Astrocyte of the hippocampus (primary cell): ENCODE results near the gene CDH7.

ENCODE experiments used
- DNase-seq: peaks from one replicate; pipeline ENCODE4 v3.0.0; 2011; ENCODE audit warnings: low read depth, low spot score

CDH7 gene

DNA sequence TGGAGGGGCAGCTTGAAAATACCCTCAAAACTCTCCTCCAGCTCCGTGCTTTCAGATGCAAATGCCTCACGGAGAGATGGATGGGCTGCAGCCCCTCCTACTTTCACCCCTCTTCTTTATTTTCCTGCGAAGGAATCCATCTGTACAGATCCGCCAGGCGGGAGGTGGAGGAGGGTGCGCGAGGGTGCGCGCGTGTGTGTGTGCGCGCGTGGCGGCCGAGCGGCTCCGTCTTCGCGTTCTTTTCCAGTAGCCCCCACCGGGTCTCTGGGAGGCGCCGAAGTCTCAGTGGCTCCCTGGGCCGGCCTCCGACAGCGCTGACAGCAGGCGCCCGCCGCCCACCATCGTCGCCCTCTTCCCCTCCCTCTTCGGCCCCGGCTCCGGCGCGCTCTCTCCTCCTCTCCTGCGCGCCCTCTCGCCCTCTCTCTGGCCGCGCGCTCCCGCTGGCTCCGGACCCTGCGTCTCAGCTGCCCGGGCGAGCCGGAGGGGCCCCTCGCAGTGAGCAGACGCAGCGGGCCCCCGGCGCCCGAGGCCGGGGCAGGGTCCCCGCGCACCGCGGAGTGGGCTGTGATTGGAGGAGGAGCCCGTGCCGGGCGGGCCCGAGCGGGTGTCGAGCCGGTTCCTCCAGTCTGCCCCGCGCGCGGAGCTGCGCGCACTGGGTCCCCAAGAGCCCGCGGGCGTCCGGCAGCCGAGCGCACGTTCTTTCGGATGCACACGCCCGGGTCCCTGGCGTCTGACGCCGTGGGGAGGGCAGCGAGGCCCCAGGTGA, at the start of gene CDH7:
Gene CDH7 (plus strand): TSS at position 624 of the 766 bp plus-strand sequence. CDS start 11,831 bp downstream, outside the sequence.
- peak; percentile 60 for DNase-seq

DNA sequence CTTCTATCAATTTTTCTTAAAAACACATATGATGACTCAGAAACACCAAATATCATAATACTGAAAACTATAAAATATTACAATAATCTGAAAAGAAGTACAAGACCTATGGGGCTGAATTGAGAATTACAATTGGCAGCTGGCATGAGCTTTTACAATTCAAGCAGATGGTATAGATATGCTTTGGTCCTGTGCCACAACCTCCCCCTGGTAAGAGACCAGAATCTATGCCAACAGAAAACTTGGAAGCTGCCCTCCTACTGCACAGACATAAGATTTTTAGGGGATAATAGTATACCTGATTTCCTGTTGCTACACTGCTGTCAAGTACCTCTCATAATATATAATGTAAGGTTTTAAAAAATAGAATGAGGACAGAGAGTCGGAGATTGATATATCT, 46.8 kb upstream of the CDH7 start:
- no peak for DNase-seq

DNA sequence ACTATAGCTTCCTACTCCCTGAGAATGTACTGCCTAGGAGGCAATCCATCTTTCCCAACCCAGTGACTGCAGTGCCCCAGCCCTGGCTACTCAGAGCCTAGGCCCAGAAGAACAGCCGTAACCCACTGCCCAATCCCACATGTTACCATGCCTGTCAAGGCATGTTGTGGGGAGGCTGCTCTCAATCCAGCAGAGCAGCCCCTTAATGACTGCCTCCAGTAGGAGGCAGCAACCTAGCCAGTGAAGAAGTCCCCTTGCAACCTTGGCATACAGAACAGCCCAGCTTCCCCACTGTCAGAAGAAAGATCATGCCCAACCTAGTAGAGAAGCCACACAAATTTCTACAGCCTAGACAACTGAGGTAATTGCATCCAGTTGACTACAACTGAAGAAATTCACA, 44.2 kb upstream of the CDH7 start:
- no peak for DNase-seq

- DNase-seq = no peak
These were observed 39.3 kb upstream of the CDH7 start for GRCh38 chr18:65711493-65711892.

DNA sequence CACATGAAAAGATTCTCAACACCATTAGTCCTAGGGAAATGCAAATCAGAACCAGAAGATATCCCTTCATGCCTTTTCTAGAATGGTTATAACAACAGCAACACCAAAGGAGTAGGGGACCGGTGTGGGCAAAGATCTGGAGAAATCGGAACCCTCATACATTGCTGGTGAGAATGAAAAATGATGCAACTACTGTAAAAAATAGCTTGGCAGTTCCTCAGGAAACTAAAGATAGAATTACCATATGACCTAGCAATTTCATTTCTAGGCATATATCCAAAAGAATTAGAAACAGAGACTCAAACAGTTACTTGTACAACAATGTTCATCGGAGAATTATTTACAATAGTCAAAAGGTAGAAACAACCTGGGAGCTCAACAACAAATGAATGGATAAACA, 29.2 kb upstream of the CDH7 start:
- no peak for DNase-seq

DNA sequence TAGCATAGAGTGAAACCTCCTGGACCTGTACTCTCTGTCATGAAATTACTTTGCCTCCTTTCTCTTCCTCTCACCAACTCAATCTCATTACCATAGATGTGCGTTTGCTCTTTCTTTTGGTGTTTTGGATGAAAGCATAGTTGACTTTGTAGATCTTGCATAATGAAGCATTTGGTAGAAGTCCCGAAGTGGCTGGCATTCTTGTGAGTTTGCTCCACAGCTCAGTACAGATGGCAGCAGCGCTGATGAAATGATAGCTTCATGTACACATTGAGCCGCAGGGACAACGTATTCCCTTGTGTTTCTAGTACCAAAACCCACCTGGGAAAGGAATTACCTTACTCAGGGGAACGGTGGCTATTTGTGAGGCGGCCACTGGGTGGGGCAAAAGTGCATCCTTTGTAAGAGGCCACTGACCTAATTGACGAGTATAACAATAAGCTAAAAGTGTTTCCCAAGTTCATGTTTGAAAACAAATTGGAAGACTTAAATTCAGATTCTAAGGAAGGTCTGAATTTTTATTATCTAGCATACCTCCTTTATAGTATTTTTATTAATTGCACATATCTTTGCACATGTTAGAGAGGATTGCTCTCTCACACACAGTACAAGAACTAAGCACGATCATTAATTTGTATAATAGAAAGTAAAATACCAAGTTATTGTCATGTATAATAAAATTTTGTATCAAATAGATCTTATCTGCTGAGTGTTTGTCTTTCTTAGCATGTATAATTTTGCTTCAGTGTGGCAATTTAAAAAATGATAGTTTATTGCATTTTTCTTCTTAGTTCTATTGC, 25.4 kb upstream of the CDH7 start:
- peak; percentile 14 for DNase-seq

- no peak for DNase-seq
These were observed 15.7 kb upstream of the CDH7 start for GRCh38 chr18:65735155-65735554.

- DNase-seq = peak; percentile 12
These were observed 13.3 kb upstream of the CDH7 start for GRCh38 chr18:65737471-65737955.

- DNase-seq = no peak
These were observed 3.9 kb upstream of the CDH7 start for GRCh38 chr18:65746936-65747335.

GRCh38 chr18:65748321-65748720, 2.5 kb upstream of the CDH7 start:
- no peak for DNase-seq

DNA sequence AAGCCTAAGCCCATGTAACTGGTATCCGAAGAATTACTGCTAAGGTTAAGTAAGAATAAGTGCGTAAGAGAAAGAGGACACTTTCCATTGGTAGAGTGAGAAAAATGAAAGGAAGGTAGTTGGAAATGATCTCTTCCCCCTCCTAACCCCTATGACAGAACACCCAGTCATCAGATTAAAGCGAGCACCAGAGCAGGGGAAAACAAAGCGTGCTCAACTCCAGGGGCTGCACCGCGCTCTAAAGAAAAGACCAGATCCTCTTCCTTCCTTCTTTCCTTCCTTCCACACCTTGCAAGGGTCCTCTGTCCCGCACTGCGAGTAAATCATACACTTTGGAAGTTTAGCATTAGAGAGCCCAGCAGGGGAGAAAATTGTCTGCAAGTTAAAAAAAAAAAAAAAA, 971 bp upstream of the CDH7 start:
- DNase-seq = peak; percentile 3

GRCh38 chr18:65751155-65752085, 608 bp downstream of the CDH7 start:
- peak; percentile 4 for DNase-seq

DNA sequence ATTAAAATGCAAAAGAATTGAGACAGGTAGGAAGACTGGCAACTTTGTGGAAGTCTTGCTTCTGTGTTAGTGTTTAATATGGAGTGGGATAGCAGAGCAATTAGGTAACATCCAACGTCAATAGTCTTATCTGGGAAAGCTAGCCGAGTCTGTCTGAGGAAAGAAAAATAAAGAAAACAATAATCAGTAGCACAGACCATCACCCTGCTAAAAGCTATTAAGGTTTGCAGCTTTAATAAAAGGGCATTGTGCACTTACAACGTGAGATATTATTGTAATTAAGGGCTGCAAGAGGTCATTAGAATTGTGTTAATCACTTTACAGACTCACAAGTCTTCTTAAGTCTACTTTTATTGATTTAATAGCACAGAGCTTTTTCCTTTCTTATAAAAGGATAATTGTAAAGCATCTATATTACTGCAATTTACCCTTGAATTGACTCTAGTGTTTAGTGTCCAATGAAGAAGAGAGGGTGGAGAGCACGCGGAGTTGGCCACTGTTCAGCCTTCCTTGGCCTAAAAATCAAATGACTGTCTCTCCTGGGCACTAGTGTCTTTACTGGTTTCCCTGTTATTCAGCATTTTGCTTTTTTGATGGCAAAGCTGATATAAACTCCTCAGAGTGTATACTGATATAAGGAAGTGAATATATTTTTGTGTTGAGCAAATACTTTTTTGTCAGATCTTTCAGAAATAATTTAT, 2.0 kb downstream of the CDH7 start:
- DNase-seq = no peak

DNA sequence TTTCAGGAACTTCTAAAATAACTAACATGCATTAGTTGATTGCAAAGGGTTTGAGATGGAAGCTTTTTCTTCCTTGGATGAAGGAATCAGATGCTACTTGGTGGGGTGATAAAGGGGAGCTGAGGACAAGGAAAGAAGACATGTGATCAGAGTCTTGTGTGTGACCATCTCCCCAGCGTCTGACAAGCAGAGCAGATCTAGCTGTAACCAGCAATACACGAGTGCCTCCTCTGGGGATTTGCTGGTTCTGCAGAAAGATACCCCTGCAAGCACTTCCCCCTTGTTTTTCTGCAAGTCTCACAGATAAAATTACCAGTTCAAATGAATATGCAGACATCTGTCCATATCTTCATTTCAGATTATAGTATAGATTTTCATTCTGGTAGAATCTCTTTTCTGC, 2.7 kb downstream of the CDH7 start:
- DNase-seq = peak; percentile 57

DNA sequence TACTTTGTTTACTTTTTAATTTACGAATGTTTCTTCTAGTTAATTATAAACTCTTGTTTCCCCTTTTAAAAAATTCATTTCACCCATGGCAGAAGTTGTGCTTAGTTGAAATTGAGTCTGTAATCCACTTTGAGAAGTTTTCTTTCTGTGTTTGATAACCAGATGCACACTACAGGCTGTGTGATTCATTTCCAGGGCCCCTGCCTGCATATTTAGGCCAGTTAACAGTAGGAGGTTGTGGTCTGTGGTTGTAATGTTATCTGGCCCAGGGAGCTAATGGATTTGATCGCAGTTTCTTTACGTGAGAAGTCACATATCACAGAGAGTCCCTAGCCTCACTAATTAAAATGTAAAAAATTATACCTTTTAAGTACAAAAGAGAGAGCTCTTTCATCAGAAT, 3.3 kb downstream of the CDH7 start:
- DNase-seq = peak; percentile 82

- DNase-seq = no peak
These were observed 4.8 kb downstream of the CDH7 start for GRCh38 chr18:65755616-65756015.

GRCh38 chr18:65760457-65760856, 9.6 kb downstream of the CDH7 start:
- no peak for DNase-seq

GRCh38 chr18:65761636-65762295, 11.0 kb downstream of the CDH7 start:
- DNase-seq = no peak

DNA sequence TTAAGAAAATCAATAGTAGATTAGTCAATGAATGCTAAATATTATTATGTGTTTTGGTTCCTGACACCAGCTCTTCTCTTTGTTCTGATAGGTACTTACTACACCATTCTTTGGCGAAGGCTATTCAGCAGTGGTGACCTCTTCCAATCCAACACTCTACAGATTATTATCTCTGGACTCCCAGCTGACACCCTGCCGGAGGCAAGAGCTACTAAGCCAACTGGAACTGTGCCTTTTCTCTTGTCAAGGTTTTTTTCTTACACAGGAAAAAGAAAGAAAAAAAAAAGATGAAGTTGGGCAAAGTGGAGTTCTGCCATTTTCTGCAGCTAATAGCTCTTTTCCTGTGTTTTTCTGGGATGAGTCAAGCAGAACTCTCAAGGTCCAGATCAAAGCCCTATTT, 11.7 kb downstream of the CDH7 start:
- DNase-seq = no peak

- DNase-seq = no peak
These were observed 16.6 kb downstream of the CDH7 start for GRCh38 chr18:65767406-65767805.
